Measurements from ENCODE around the gene GGA1. TPM values are rescaled to one million over a fixed set of nuclear protein-coding genes. Genes with fewer than 3 reads are reported as not detected.

The GGA1 gene
- total RNA-seq, 3 donors from 2014 or later (not counting 1 experiment from before 2014, with no cell fraction given) = 69.3 to 87.8 (median 80.2) TPM

GRCh38 chr22:37611207-37611606 is 2.6 kb downstream of the GGA1 start:
- no peak overlapping the region for H3K4me3 ChIP-seq (ENCODE audit: low read length)
- no peaks in the 10 kb centered on the region for H3K36me3 Mint-ChIP-seq
- no peaks in the 10 kb centered on the region for H3K27me3 ChIP-seq (ENCODE audit: control insufficient read depth, insufficient read depth, low read length)
- no peaks in the 10 kb centered on the region for H3K9me3 Mint-ChIP-seq
- intact Hi-C loops (cut with micrococcal nuclease) = no loop called here
- DNase-seq (no peak), ATAC-seq (no peak)
- WGBS (ENCODE audit: insufficient coverage) = 98% methylated on average over 6 of the region's 6 CpGs
- peak overlapping the region; percentile 14 to 58 for H3K27ac Mint-ChIP-seq
- no peak overlapping the region for H3K27ac ChIP-seq (ENCODE audit: low read length)
- H3K4me1 ChIP-seq (ENCODE audit: control insufficient read depth, insufficient read depth, low read length) = peaks cover 41% of the 10 kb centered on the region
- peak overlapping the region; percentile 10 for H3K4me3 Mint-ChIP-seq
- H3K27me3 Mint-ChIP-seq (ENCODE audit: low read depth in 2 of 2) = no peaks in the 10 kb centered on the region
- no peak for TF ChIP-seq CTCF (IDR thresholded peaks at IDR 0.05)
- H3K4me1 Mint-ChIP-seq = peaks cover 24 to 48% of the 10 kb centered on the region in 2 donors
- H3K9me3 ChIP-seq (ENCODE audit: control insufficient read depth, insufficient read depth, low read length) = no peaks in the 10 kb centered on the region
- peaks cover 5% of the 10 kb centered on the region for H3K36me3 ChIP-seq (ENCODE audit: control insufficient read depth, insufficient read depth, low read length)

- no peak overlapping the region for H3K27ac Mint-ChIP-seq
- Histone ChIP-seq H3K36me3 (ENCODE audit: control insufficient read depth, insufficient read depth, low read length) (peaks cover 29% of the 10 kb centered on the region), H3K9me3 (ENCODE audit: control insufficient read depth, insufficient read depth, low read length) (no peaks in the 10 kb centered on the region), H3K4me1 (ENCODE audit: control insufficient read depth, insufficient read depth, low read length) (no peaks in the 10 kb centered on the region), H3K27ac (ENCODE audit: low read length) (no peak overlapping the region), H3K4me3 (ENCODE audit: low read length) (no peak overlapping the region), H3K27me3 (ENCODE audit: control insufficient read depth, insufficient read depth, low read length) (no peaks in the 10 kb centered on the region)
- intact Hi-C loops (cut with micrococcal nuclease) = no loop called here
- H3K9me3 Mint-ChIP-seq = no peaks in the 10 kb centered on the region
- TF ChIP-seq CTCF (IDR thresholded peaks at IDR 0.05) = no peak
- H3K36me3 Mint-ChIP-seq = no peaks in the 10 kb centered on the region
- H3K4me3 Mint-ChIP-seq = no peak overlapping the region
- H3K27me3 Mint-ChIP-seq (ENCODE audit: low read depth in 2 of 2) = no peaks in the 10 kb centered on the region
- 94% methylated on average over 27 of the region's 27 CpGs for WGBS (ENCODE audit: insufficient coverage)
- ATAC-seq (no peak), DNase-seq (no peak)
- peaks cover 0 to 16% of the 10 kb centered on the region in 2 donors for H3K4me1 Mint-ChIP-seq
Observed at GRCh38 chr22:37616201-37617083, 7.8 kb downstream of the GGA1 start.

GRCh38 chr22:37617431-37617830 is 8.8 kb downstream of the GGA1 start:
- intact Hi-C loops (cut with micrococcal nuclease) = no loop called here
- H3K4me3 ChIP-seq (ENCODE audit: low read length) = no peak overlapping the region
- no peak overlapping the region for H3K4me3 Mint-ChIP-seq
- H3K4me1 Mint-ChIP-seq = peaks cover 0 to 16% of the 10 kb centered on the region in 2 donors
- no peak overlapping the region for H3K27ac Mint-ChIP-seq
- H3K36me3 ChIP-seq (ENCODE audit: control insufficient read depth, insufficient read depth, low read length) = peaks cover 31% of the 10 kb centered on the region
- no peak overlapping the region for H3K27ac ChIP-seq (ENCODE audit: low read length)
- no peaks in the 10 kb centered on the region for H3K27me3 Mint-ChIP-seq (ENCODE audit: low read depth in 2 of 2)
- no peaks in the 10 kb centered on the region for H3K4me1 ChIP-seq (ENCODE audit: control insufficient read depth, insufficient read depth, low read length)
- no peak for TF ChIP-seq CTCF (IDR thresholded peaks at IDR 0.05)
- no peaks in the 10 kb centered on the region for H3K9me3 ChIP-seq (ENCODE audit: control insufficient read depth, insufficient read depth, low read length)
- no peaks in the 10 kb centered on the region for H3K36me3 Mint-ChIP-seq
- H3K9me3 Mint-ChIP-seq = no peaks in the 10 kb centered on the region
- no peak for DNase-seq
- no peak for ATAC-seq
- WGBS (ENCODE audit: insufficient coverage) = 89% methylated on average over 1 of the region's 1 CpG
- H3K27me3 ChIP-seq (ENCODE audit: control insufficient read depth, insufficient read depth, low read length) = no peaks in the 10 kb centered on the region

Data from natural killer cell (primary cell).